ENCODE measurements around the gene RABGGTA.
"Not testable (repeated sequence)": the region's sequence is repeated elsewhere in the genome, so short reads cannot be mapped to it uniquely, and the experiment has no call there.

Gene RABGGTA

GRCh38 chr14:24246765-24247212, 24.6 kb downstream of the RABGGTA start:
- Histone ChIP-seq H3K36me3 (replicated peaks; ENCODE audit: insufficient read depth, low read length) (no peaks in the 10 kb centered on the region), H3F3A (ENCODE audit: insufficient read depth, low read length) (peaks cover 21% of the 10 kb centered on the region; the same call in 1 of the 2 replicates), H3K4me2 (ENCODE audit: low read depth, low read length) (peak overlapping the region; percentile 57; the same call in 1 of the 2 replicates), H3K27me3 (replicated peaks; ENCODE audit: insufficient read depth, low read length) (no peaks in the 10 kb centered on the region), H3K79me2 (ENCODE audit: low read length) (peaks cover 3% of the 10 kb centered on the region; the same call in 1 of the 2 replicates), H3K9me2 (replicated peaks; ENCODE audit: insufficient read depth, low read length) (no peaks in the 10 kb centered on the region), H2AFZ (ENCODE audit: low read length) (no peak overlapping the region), H3K4me1 (ENCODE audit: low read length) (peaks cover 6% of the 10 kb centered on the region; the same call in 1 of the 2 replicates), H3K4me3 (ENCODE audit: low read length) (peak overlapping the region; percentile 25; the same call in 1 of the 2 replicates), H3K27ac (ENCODE audit: low read length) (peak overlapping the region; percentile 84), H4K20me1 (ENCODE audit: insufficient read depth, low read length) (no peaks in the 10 kb centered on the region), H3K9ac (ENCODE audit: low read length) (peak overlapping the region; percentile 62), H3K9me3 (replicated peaks; ENCODE audit: insufficient read depth, low read length) (no peaks in the 10 kb centered on the region)
- TF ChIP-seq EZH2phosphoT487 (IDR thresholded peaks at IDR 0.05; ENCODE audit: low read length), result no peak
- TF ChIP-seq EZH2 (optimal IDR thresholded peaks at IDR 0.05; ENCODE audit: low read depth, low read length), result no peak
- TF ChIP-seq CTCF (IDR thresholded peaks at IDR 0.05; ENCODE audit: low read length), result no peak
- peak; percentile 70 for DNase-seq

GRCh38 chr14:24245350-24245749, 26.0 kb downstream of the RABGGTA start:
- H3K9ac ChIP-seq (ENCODE audit: low read length); H2AFZ ChIP-seq (ENCODE audit: low read length); H3K4me1 ChIP-seq (ENCODE audit: low read length); H3K9me3 ChIP-seq (replicated peaks; ENCODE audit: insufficient read depth, low read length); DNase-seq; H3K4me3 ChIP-seq (ENCODE audit: low read length); H3K36me3 ChIP-seq (replicated peaks; ENCODE audit: insufficient read depth, low read length); H3K27ac ChIP-seq (ENCODE audit: low read length); H4K20me1 ChIP-seq (ENCODE audit: insufficient read depth, low read length); H3K9me2 ChIP-seq (replicated peaks; ENCODE audit: insufficient read depth, low read length); H3K4me2 ChIP-seq (ENCODE audit: low read depth, low read length); H3K27me3 ChIP-seq (replicated peaks; ENCODE audit: insufficient read depth, low read length): not testable (repeated sequence)
- H3K79me2 ChIP-seq (ENCODE audit: low read length), result peaks cover 15% of the 10 kb centered on the region
- peaks cover 21% of the 10 kb centered on the region; the same call in 1 of the 2 replicates for H3F3A ChIP-seq (ENCODE audit: insufficient read depth, low read length)

GRCh38 chr14:24243336-24243836, 28.0 kb downstream of the RABGGTA start:
- H2AFZ ChIP-seq (ENCODE audit: low read length), result peak overlapping the region; percentile 48; the same call in 1 of the 2 replicates
- TF ChIP-seq EZH2phosphoT487 (IDR thresholded peaks at IDR 0.05; ENCODE audit: low read length) (no peak), CTCF (IDR thresholded peaks at IDR 0.05; ENCODE audit: low read length) (no peak), EZH2 (optimal IDR thresholded peaks at IDR 0.05; ENCODE audit: low read depth, low read length) (no peak)
- peak overlapping the region; percentile 84 for H3K4me3 ChIP-seq (ENCODE audit: low read length)
- H3K79me2 ChIP-seq (ENCODE audit: low read length), result peaks cover 22% of the 10 kb centered on the region
- no peaks in the 10 kb centered on the region for H3K36me3 ChIP-seq (replicated peaks; ENCODE audit: insufficient read depth, low read length)
- H3F3A ChIP-seq (ENCODE audit: insufficient read depth, low read length), result peaks cover 21% of the 10 kb centered on the region; the same call in 1 of the 2 replicates
- H3K27me3 ChIP-seq (replicated peaks; ENCODE audit: insufficient read depth, low read length), result no peaks in the 10 kb centered on the region
- peak overlapping the region; percentile 57 for H3K4me2 ChIP-seq (ENCODE audit: low read depth, low read length)
- H4K20me1 ChIP-seq (ENCODE audit: insufficient read depth, low read length), result no peaks in the 10 kb centered on the region
- H3K9me2 ChIP-seq (replicated peaks; ENCODE audit: insufficient read depth, low read length), result no peaks in the 10 kb centered on the region
- H3K9ac ChIP-seq (ENCODE audit: low read length), result peak overlapping the region; percentile 88; the same call in 1 of the 2 replicates
- no peaks in the 10 kb centered on the region for H3K9me3 ChIP-seq (replicated peaks; ENCODE audit: insufficient read depth, low read length)
- peak overlapping the region; percentile 97; the same call in 1 of the 2 replicates for H3K27ac ChIP-seq (ENCODE audit: low read length)
- DNase-seq, result peak; percentile 9
- H3K4me1 ChIP-seq (ENCODE audit: low read length), result peaks cover 11% of the 10 kb centered on the region; the same call in 1 of the 2 replicates
